Measurements from ENCODE around the gene C16orf95. TPM values are rescaled to one million over a fixed set of nuclear protein-coding genes. Genes with fewer than 3 reads are reported as not detected.
A peak's percentile ranks its signal among the peaks of the same experiment; 100 is the strongest.

The C16orf95 gene
- total RNA-seq, 1 donor from 2014 or later = 5.0 TPM

DNA sequence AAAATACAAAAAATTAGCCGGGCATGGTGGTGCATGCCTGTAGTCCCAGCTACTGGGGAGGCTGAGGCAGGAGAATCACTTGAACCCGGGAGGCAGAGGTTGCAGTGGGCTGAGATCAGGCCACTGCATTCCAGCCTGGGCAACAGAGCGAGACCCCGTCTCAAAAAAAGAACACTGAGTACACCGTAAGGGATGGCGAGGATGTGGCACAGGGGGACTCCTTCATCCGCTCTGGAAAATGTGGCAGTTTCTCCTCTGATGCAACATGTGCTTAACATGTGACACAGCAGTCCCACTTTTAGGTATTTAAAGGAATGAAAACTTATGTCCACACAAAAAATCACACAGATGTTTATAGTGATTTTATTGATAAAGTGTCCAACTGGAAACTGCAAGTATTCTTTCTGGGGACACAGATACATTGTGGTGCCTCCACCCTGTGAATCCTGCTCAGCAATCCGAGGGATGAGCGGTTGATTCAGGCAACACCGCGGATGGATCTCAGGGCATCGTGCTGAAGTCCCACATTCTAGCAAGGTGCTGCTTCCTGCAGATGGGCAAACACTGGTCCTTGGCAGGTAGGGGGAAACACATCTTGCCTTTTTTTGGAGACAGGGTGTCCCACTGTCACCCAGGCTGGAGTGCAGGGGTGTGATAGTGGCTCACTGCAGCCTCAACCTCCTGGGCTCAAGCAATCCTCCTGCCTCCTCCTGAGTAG is 3.5 kb upstream of the C16orf95 start:
- no peak for TF ChIP-seq CTCF (IDR thresholded peaks at IDR 0.05)
- H3K27me3 Mint-ChIP-seq (ENCODE audit: unreplicated experiment) = no peaks in the 10 kb centered on the region
- H3K27ac Mint-ChIP-seq (ENCODE audit: unreplicated experiment) = no peak overlapping the region
- H3K9me3 Mint-ChIP-seq (ENCODE audit: unreplicated experiment) = no peaks in the 10 kb centered on the region
- H3K36me3 Mint-ChIP-seq (ENCODE audit: unreplicated experiment) = no peaks in the 10 kb centered on the region
- DNase-seq (ENCODE audit: extremely low spot score, unreplicated experiment) = no peak
- H3K4me1 Mint-ChIP-seq (ENCODE audit: unreplicated experiment) = peaks cover 18% of the 10 kb centered on the region
- no peak overlapping the region for H3K4me3 Mint-ChIP-seq (ENCODE audit: unreplicated experiment)

DNA sequence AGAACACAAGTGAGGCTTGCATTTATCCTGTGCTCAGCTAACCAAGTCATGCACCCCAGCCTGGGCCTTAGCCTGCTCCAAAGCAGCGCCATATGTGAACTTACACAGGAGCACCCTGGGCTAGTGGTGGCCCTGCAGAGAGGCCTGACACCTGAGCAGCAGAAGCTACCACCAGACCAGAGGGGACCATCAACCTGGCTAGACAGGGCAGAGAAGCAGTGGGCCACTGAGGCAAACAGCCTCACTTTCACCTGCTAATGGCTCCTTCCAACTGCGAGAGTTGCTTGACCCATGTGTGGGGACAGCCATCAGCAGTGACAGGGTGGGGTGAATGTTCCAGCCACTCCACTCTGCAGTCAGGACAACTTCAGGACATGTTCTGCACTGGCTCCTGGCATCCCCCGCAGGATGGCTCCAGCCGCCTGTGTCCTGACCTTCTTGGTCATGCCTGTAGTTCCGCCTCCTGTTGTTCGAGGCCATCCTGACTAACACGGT is 2.9 kb upstream of the C16orf95 start:
- Mint-ChIP-seq H3K27ac (ENCODE audit: unreplicated experiment) (no peak overlapping the region), H3K36me3 (ENCODE audit: unreplicated experiment) (no peaks in the 10 kb centered on the region), H3K27me3 (ENCODE audit: unreplicated experiment) (no peaks in the 10 kb centered on the region), H3K4me3 (ENCODE audit: unreplicated experiment) (no peak overlapping the region), H3K4me1 (ENCODE audit: unreplicated experiment) (peaks cover 14% of the 10 kb centered on the region), H3K9me3 (ENCODE audit: unreplicated experiment) (no peaks in the 10 kb centered on the region)
- DNase-seq (ENCODE audit: extremely low spot score, unreplicated experiment) = no peak
- no peak for TF ChIP-seq CTCF (IDR thresholded peaks at IDR 0.05)

GRCh38 chr16:87319011-87319410 is 1.8 kb upstream of the C16orf95 start:
- Mint-ChIP-seq H3K36me3 (ENCODE audit: unreplicated experiment) (no peaks in the 10 kb centered on the region), H3K27me3 (ENCODE audit: unreplicated experiment) (no peaks in the 10 kb centered on the region), H3K4me3 (ENCODE audit: unreplicated experiment) (peak overlapping the region; percentile 86), H3K9me3 (ENCODE audit: unreplicated experiment) (no peaks in the 10 kb centered on the region), H3K4me1 (ENCODE audit: unreplicated experiment) (peaks cover 14% of the 10 kb centered on the region), H3K27ac (ENCODE audit: unreplicated experiment) (peak overlapping the region; percentile 6)
- no peak for DNase-seq (ENCODE audit: extremely low spot score, unreplicated experiment)
- TF ChIP-seq CTCF (IDR thresholded peaks at IDR 0.05) = no peak

GRCh38 chr16:87317750-87318644 is 805 bp upstream of the C16orf95 start:
- peak; percentile 86 for DNase-seq (ENCODE audit: extremely low spot score, unreplicated experiment)
- no peak for TF ChIP-seq CTCF (IDR thresholded peaks at IDR 0.05)
- Mint-ChIP-seq H3K4me3 (ENCODE audit: unreplicated experiment) (peak overlapping the region; percentile 86), H3K9me3 (ENCODE audit: unreplicated experiment) (no peaks in the 10 kb centered on the region), H3K36me3 (ENCODE audit: unreplicated experiment) (peaks cover 1% of the 10 kb centered on the region), H3K27ac (ENCODE audit: unreplicated experiment) (peak overlapping the region; percentile 97), H3K4me1 (ENCODE audit: unreplicated experiment) (peaks cover 14% of the 10 kb centered on the region), H3K27me3 (ENCODE audit: unreplicated experiment) (no peaks in the 10 kb centered on the region)

GRCh38 chr16:87316450-87316922 is 706 bp downstream of the C16orf95 start:
- H3K27me3 Mint-ChIP-seq (ENCODE audit: unreplicated experiment) = no peaks in the 10 kb centered on the region
- peak overlapping the region; percentile 97 for H3K27ac Mint-ChIP-seq (ENCODE audit: unreplicated experiment)
- peaks cover 2% of the 10 kb centered on the region for H3K36me3 Mint-ChIP-seq (ENCODE audit: unreplicated experiment)
- no peak for DNase-seq (ENCODE audit: extremely low spot score, unreplicated experiment)
- H3K4me1 Mint-ChIP-seq (ENCODE audit: unreplicated experiment) = peaks cover 14% of the 10 kb centered on the region
- no peak for TF ChIP-seq CTCF (IDR thresholded peaks at IDR 0.05)
- no peaks in the 10 kb centered on the region for H3K9me3 Mint-ChIP-seq (ENCODE audit: unreplicated experiment)
- H3K4me3 Mint-ChIP-seq (ENCODE audit: unreplicated experiment) = peak overlapping the region; percentile 86

All from osteocyte (in vitro differentiated cells).